ENCODE results near the gene PSMD9. TPM values are rescaled to one million over a fixed set of nuclear protein-coding genes. Genes with fewer than 3 reads are reported as not detected.

Gene PSMD9
- total RNA-seq, 1 experiment from 2014 or later = 241 TPM

DNA sequence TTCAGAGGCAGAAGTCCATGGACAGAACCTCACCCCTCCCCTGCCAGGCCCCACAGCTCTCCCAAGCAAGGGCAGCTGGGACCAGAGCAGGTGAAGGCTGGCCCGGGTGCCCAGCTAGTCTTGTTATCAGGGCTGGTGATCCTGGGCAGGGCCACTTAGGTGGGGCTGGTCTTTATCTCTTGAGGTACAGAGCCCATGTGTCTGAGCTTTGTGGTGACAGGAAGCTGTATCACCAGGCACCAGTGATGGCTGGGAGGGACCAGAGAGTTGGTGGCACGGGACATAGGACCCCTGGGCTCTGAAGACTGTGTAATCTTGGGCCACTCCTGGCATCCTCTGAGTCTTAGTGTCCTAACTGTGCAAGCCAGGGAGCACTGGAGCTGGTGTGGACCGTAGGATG lies 17.1 kb upstream of the PSMD9 start:
- H3K4me2 ChIP-seq (ENCODE audit: low read length) = no peak overlapping the region
- TF ChIP-seq, protein P1, sequence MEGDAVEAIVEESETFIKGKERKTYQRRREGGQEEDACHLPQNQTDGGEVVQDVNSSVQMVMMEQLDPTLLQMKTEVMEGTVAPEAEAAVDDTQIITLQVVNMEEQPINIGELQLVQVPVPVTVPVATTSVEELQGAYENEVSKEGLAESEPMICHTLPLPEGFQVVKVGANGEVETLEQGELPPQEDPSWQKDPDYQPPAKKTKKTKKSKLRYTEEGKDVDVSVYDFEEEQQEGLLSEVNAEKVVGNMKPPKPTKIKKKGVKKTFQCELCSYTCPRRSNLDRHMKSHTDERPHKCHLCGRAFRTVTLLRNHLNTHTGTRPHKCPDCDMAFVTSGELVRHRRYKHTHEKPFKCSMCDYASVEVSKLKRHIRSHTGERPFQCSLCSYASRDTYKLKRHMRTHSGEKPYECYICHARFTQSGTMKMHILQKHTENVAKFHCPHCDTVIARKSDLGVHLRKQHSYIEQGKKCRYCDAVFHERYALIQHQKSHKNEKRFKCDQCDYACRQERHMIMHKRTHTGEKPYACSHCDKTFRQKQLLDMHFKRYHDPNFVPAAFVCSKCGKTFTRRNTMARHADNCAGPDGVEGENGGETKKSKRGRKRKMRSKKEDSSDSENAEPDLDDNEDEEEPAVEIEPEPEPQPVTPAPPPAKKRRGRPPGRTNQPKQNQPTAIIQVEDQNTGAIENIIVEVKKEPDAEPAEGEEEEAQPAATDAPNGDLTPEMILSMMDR (conservative IDR thresholded peaks at IDR 0.05; ENCODE audit: low read depth, low read length) = no peak
- H3K4me1 ChIP-seq (ENCODE audit: insufficient read depth, low read length) = no peaks in the 10 kb centered on the region
- intact Hi-C loops (cut with micrococcal nuclease) = no loop called here
- no peaks in the 10 kb centered on the region for H3K36me3 ChIP-seq (ENCODE audit: low read depth, low read length)
- H4K20me1 ChIP-seq (ENCODE audit: low read length) = no peaks in the 10 kb centered on the region
- no peak for ATAC-seq
- no TSS peak for BruUV-seq (replicated peaks)
- no peaks in the 10 kb centered on the region for H3K27me3 ChIP-seq (ENCODE audit: low read length)
- H2AFZ ChIP-seq (ENCODE audit: low read length) = no peak overlapping the region
- CTCF ChIA-PET = no interaction called here
- no peak overlapping the region for H3K4me3 ChIP-seq (ENCODE audit: low read length)
- no peak overlapping the region for H3K27ac ChIP-seq (ENCODE audit: low read length)
- no peaks in the 10 kb centered on the region for H3K79me2 ChIP-seq (ENCODE audit: low read length)
- H3K9ac ChIP-seq (ENCODE audit: low read length) = no peak overlapping the region
- H3K9me3 ChIP-seq (ENCODE audit: low read length) = no peaks in the 10 kb centered on the region
- no peak for DNase-seq
- no peaks in the 10 kb centered on the region for H3K9me2 ChIP-seq (replicated peaks; ENCODE audit: low read length)
- H3F3A ChIP-seq (ENCODE audit: low read length, unreplicated experiment) = no peaks in the 10 kb centered on the region
- POLR2A ChIA-PET (ENCODE audit: unreplicated experiment) = no interaction called here

DNA sequence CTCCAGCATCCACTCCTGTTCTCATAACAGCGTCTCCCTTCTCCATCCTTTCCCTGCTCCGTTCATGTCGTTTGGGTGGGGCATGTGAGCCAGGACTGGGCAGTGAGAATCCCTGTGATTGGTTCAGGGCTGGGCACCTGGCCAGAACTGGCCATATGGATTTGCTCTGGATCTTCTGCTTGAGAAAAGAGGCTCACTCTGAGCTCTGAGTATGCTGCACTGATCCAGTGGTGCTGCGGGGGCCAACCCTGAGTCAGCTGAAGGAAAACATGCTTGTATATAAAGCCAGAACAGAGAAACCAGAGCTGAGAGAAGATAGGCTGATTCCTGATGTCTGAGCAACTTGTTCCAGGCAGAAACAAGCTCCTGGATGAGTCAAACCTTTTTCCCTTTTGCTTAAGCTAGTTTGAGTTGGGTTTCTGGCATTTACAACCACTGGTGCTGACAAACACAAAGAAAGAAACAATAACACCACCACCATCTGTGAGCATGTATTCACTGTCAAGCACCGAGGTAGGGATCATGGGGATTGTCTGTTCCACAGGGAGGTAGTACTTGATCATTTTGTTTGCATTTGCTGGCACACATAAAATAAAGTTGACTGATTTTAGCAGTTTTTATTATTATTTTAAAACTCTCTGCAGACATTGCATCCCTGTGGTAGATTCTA lies 15.9 kb upstream of the PSMD9 start:
- Histone ChIP-seq H3K27ac (ENCODE audit: low read length) (no peak overlapping the region), H3K4me3 (ENCODE audit: low read length) (no peak overlapping the region), H3K9ac (ENCODE audit: low read length) (no peak overlapping the region), H2AFZ (ENCODE audit: low read length) (no peak overlapping the region), H3K9me3 (ENCODE audit: low read length) (no peaks in the 10 kb centered on the region), H3K27me3 (ENCODE audit: low read length) (no peaks in the 10 kb centered on the region), H3K79me2 (ENCODE audit: low read length) (no peaks in the 10 kb centered on the region), H3K4me2 (ENCODE audit: low read length) (no peak overlapping the region), H3F3A (ENCODE audit: low read length, unreplicated experiment) (no peaks in the 10 kb centered on the region), H4K20me1 (ENCODE audit: low read length) (no peaks in the 10 kb centered on the region), H3K4me1 (ENCODE audit: insufficient read depth, low read length) (peaks cover 2% of the 10 kb centered on the region; the same call in 1 of the 2 replicates), H3K9me2 (replicated peaks; ENCODE audit: low read length) (no peaks in the 10 kb centered on the region), H3K36me3 (ENCODE audit: low read depth, low read length) (no peaks in the 10 kb centered on the region)
- CTCF ChIA-PET = interaction anchor here (0.6 kb wide), 1 partner anchor 394 kb away, joined by 3 read pairs; no protein-coding TSS in a partner anchor
- BruUV-seq (replicated peaks) = no TSS peak
- peak; percentile 36 for DNase-seq
- TF ChIP-seq EZH2phosphoT487 (IDR thresholded peaks at IDR 0.05; ENCODE audit: borderline replicate concordance, low read length) (no peak), EZH2 (IDR thresholded peaks at IDR 0.05; ENCODE audit: low read length, unreplicated experiment) (no peak)
- TF ChIP-seq, protein P1 (conservative IDR thresholded peaks at IDR 0.05; ENCODE audit: low read depth, low read length) = no peak
- peak; percentile 33 for ATAC-seq
- POLR2A ChIA-PET (ENCODE audit: unreplicated experiment) = interaction anchor here (0.5 kb wide), 2 partner anchors 39 to 88 kb away, joined by 3 read pairs; no protein-coding TSS in a partner anchor
- intact Hi-C loops (cut with micrococcal nuclease) = no loop called here

DNA sequence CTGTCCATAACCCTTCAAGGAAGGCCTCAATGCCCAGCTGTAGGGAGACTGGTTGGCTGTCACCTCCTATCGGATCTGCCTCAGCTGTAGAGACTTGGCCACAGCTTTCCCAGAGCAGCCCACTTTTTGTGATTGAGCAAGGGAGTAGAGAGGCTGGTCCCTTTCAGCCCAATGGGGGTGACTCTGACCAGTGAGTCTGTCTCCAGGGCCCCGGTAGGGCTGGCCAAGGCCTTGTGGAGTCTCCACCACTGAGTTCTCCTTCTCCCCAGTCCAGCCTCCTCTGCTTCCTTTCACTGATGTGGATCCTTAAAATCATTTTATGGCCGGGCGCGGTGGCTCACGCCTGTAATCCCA lies 15.4 kb upstream of the PSMD9 start:
- Histone ChIP-seq H3K9me2 (replicated peaks; ENCODE audit: low read length) (no peaks in the 10 kb centered on the region), H3K4me2 (ENCODE audit: low read length) (no peak overlapping the region), H3K9ac (ENCODE audit: low read length) (no peak overlapping the region), H3K9me3 (ENCODE audit: low read length) (no peaks in the 10 kb centered on the region), H3K4me1 (ENCODE audit: insufficient read depth, low read length) (peaks cover 6% of the 10 kb centered on the region; the same call in 1 of the 2 replicates), H3K36me3 (ENCODE audit: low read depth, low read length) (no peaks in the 10 kb centered on the region), H2AFZ (ENCODE audit: low read length) (no peak overlapping the region), H3K79me2 (ENCODE audit: low read length) (no peaks in the 10 kb centered on the region), H4K20me1 (ENCODE audit: low read length) (no peaks in the 10 kb centered on the region), H3K4me3 (ENCODE audit: low read length) (no peak overlapping the region), H3F3A (ENCODE audit: low read length, unreplicated experiment) (no peaks in the 10 kb centered on the region), H3K27ac (ENCODE audit: low read length) (no peak overlapping the region), H3K27me3 (ENCODE audit: low read length) (no peaks in the 10 kb centered on the region)
- ATAC-seq = no peak
- no peak for DNase-seq
- intact Hi-C loops (cut with micrococcal nuclease) = no loop called here
- ChIA-PET CTCF (interaction anchor here (0.6 kb wide), 1 partner anchor 395 kb away, joined by 3 read pairs; no protein-coding TSS in a partner anchor), POLR2A (ENCODE audit: unreplicated experiment) (interaction anchor here (0.5 kb wide), 2 partner anchors 39 to 89 kb away, joined by 3 read pairs; no protein-coding TSS in a partner anchor)
- no TSS peak for BruUV-seq (replicated peaks)
- TF ChIP-seq EZH2phosphoT487 (IDR thresholded peaks at IDR 0.05; ENCODE audit: borderline replicate concordance, low read length) = no peak
- no peak for TF ChIP-seq EZH2 (IDR thresholded peaks at IDR 0.05; ENCODE audit: low read length, unreplicated experiment)
- TF ChIP-seq, protein P1 (conservative IDR thresholded peaks at IDR 0.05; ENCODE audit: low read depth, low read length) = no peak
